AG09309 (cell line): ENCODE measurements around the gene RAPGEF6.

ENCODE experiments used
- DNase-seq: peaks from one replicate; pipeline ENCODE4 v3.0.0-alpha.2; 2010; ENCODE audit warnings: low read depth
- H3K4me3 ChIP-seq: 2 replicates; pipeline ENCODE4 v1.5.1; 2011; ENCODE audit warnings: mild to moderate bottlenecking, low read depth, low read length, moderate library complexity; ENCODE audit not compliant: control insufficient read depth
- TF ChIP-seq, protein P1 (sequence below): IDR thresholded peaks from 2 replicates; pipeline ENCODE4 v1.5.1; 2011; ENCODE audit warnings: mild to moderate bottlenecking, low read depth, low read length, inconsistent platforms; ENCODE audit not compliant: insufficient read depth, control insufficient read depth; ENCODE audit errors: missing control alignments

Gene RAPGEF6

DNA sequence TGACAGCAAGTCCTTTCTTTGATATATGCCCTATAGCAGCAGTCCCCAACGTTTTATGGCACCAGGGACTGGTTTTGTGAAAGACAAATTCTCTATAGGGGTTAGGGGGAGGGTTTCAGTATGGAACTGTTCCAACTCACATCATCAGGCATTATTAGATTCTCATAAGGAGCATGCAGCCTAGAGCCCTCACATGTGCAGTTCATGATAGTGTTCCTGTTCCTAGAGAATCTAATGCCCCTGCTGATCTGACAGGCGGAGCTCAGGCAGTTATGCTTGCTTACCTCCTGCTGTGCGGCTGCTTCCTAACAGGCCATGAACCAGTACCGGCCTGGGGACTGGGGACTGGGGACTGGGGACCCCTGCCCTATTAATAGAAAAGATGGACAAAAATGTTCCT, 2.7 kb upstream of the RAPGEF6 start:
- TF ChIP-seq, protein P1, sequence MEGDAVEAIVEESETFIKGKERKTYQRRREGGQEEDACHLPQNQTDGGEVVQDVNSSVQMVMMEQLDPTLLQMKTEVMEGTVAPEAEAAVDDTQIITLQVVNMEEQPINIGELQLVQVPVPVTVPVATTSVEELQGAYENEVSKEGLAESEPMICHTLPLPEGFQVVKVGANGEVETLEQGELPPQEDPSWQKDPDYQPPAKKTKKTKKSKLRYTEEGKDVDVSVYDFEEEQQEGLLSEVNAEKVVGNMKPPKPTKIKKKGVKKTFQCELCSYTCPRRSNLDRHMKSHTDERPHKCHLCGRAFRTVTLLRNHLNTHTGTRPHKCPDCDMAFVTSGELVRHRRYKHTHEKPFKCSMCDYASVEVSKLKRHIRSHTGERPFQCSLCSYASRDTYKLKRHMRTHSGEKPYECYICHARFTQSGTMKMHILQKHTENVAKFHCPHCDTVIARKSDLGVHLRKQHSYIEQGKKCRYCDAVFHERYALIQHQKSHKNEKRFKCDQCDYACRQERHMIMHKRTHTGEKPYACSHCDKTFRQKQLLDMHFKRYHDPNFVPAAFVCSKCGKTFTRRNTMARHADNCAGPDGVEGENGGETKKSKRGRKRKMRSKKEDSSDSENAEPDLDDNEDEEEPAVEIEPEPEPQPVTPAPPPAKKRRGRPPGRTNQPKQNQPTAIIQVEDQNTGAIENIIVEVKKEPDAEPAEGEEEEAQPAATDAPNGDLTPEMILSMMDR: no peak

DNA sequence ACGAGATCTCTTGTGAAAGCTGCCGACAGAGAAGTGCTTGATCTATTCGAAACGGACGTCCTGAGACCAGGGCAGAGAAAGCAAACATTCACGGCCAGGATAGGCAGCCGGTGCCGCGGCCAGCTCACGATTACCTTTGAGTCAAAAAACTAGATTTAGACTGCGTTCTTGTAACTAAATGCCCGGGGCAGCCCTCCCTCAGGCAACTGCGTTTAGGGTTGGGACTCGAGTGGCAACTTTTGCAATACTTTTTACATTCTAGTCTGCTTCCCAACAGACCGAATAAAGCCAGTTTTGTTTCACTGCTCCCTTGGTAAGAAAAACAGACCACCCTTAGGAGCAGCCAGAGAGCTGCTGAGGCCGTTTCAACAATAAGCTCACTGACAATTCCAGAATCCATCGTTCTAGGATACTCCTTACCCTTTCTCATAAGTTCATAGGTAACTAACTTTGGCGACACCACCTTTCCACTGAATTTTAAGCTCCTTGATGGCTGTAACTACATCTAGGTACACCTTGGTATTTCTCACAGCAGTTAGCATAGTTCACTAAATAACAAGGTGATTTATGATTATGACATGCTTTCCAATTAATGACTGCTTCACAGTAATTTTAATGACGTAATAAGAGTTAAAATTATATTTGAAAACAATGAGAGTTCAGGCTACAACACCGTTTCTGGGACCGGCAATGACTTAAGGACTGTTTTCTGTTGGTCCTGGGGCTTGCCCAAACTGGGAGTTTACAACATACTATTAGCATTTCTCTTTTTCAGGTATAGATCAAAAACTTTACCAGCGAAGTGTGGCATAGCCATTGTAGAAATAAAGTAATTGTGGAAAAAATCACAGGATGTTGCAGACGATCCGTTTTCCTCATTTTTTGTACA, 899 bp upstream of the RAPGEF6 start:
- H3K4me3 ChIP-seq: peak overlapping the region; percentile 49

More for the DNA sequence above, 2.7 kb upstream of the RAPGEF6 start:
- DNase-seq: no peak
- no peak overlapping the region for H3K4me3 ChIP-seq

DNA sequence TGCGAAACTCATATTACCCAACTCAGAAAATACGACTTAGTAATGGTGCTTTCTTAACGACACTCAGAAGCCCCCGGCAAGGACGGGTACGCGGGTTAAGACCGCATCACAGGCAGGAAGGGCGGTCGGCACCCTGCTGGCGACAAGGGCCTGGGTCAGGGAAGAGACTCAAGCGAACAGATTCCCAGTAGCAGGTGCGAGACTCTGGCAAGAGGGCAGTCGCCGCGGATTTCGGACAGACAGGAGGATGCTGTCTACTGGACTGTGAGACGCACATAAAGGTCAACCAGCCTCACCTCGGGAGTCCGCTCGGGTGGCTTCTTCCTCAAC, 398 bp downstream of the RAPGEF6 start:
- peak overlapping the region; percentile 90 for H3K4me3 ChIP-seq
- TF ChIP-seq, protein P1: peak; percentile 12
- DNase-seq: no peak

More for the DNA sequence above, 899 bp upstream of the RAPGEF6 start:
- TF ChIP-seq, protein P1: no peak
- no peak for DNase-seq

DNA sequence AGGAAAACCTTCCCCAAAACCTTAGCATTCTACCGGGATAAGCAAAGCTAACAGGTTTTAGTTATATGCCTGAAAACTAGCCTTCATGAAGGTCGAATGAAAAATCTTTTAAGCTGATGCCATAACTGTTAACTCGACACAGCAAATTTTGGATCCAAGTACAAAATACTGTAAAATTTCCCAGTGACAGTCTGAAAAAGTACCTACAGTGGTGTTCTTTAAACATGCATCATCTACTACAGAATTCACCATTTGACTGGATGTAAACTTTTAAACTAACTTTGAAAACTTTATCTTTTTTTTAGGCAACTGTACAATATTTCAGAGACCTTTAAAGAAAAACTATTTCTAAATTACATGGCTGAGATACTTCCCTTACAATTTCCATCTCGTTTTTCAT, 791 bp downstream of the RAPGEF6 start:
- no peak for DNase-seq
- H3K4me3 ChIP-seq: peak overlapping the region; percentile 90
- TF ChIP-seq, protein P1: no peak

DNA sequence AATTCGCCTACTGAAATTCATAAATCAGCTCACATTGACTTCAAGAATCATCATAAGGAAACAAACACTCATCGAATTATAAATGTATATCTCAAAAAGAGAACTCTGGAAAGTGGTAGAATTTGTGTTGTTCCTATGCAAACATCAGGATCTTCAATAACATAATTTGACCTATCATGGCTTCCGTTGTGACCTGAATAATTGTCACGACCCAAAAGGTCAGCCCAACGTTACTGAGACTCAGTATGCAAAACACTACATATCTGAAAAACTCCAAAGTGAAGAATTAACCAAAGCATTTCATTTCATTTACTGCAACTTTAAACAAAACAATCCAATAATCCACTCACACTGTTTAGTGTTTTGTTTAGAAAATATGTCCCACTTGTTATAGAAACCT, 1.2 kb downstream of the RAPGEF6 start:
- DNase-seq: no peak
- H3K4me3 ChIP-seq: peak overlapping the region; percentile 90
- TF ChIP-seq, protein P1: no peak

DNA sequence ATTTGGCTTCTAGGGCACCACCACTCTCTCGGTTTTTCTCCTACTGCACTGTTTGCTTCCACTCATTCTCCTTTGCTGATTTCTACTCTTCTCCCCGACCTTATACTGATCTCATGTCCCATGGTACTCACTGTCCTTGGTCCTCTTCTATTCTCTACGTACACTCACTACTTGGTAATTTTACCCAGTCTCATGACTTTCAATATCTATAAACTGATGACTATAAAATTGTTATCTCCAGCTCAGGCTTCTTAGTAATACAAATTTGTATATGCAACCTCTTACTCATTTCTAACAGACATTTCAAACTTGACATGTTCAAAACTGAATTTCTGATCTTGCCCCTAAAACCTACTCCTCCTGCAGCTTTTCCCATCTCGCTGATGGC, 4.1 kb downstream of the RAPGEF6 start:
- TF ChIP-seq, protein P1: no peak
- no peak overlapping the region for H3K4me3 ChIP-seq
- no peak for DNase-seq
